CD14-positive monocyte (primary cell): ENCODE measurements around the gene GABBR2. TPM values are rescaled to one million over a fixed set of nuclear protein-coding genes. Genes with fewer than 3 reads are reported as not detected.
A peak's percentile ranks its signal among the peaks of the same experiment; 100 is the strongest.

ENCODE experiments used
- DNase-seq, 3 donors: peaks; one replicate each; pipeline ENCODE4 v3.0.0-alpha.2; 2011 to 2022
- H2AFZ ChIP-seq: 2 replicates; pipeline ENCODE4 v1.6.0; 2012; ENCODE audit warnings: mild to moderate bottlenecking, low read depth, low read length, inconsistent platforms; ENCODE audit not compliant: insufficient read depth, poor library complexity, severe bottlenecking
- H3K27ac ChIP-seq, 2 donors: 1 replicate in 1 of 2; 2 replicates in 1 of 2; pipeline ENCODE4 v1.5.1; 2012 to 2013; ENCODE audit warnings: low read length in 2 of 2, control low read depth in 1 of 2, inconsistent platforms in 1 of 2, low read depth in 1 of 2, mild to moderate bottlenecking in 1 of 2
- H3K27me3 ChIP-seq, 2 donors: one replicate each; pipeline versions ENCODE4 v1.6.0 to v1.6.1; 2011 to 2013; ENCODE audit warnings: low read length in 2 of 2; ENCODE audit not compliant: control insufficient read depth in 2 of 2, insufficient read depth in 2 of 2
- H3K36me3 ChIP-seq, 2 donors: replicated peaks in 1 of 2; 1 replicate in 1 of 2; 2 replicates in 1 of 2; pipeline versions ENCODE4 v1.5.1 to v1.6.1; 2012 to 2013; ENCODE audit warnings: low read length in 2 of 2, control low read depth in 1 of 2, inconsistent platforms in 1 of 2, mild to moderate bottlenecking in 1 of 2; ENCODE audit not compliant: insufficient read depth in 2 of 2, control insufficient read depth in 1 of 2
- H3K4me1 ChIP-seq, 2 donors: 1 replicate in 1 of 2; 2 replicates in 1 of 2; pipeline versions ENCODE4 v1.5.1 to v1.6.1; 2012 to 2013; ENCODE audit warnings: low read length in 2 of 2, control low read depth in 1 of 2, inconsistent platforms in 1 of 2, mild to moderate bottlenecking in 1 of 2, moderate library complexity in 1 of 2; ENCODE audit not compliant: insufficient read depth in 2 of 2, control insufficient read depth in 1 of 2
- H3K4me2 ChIP-seq: replicated peaks from 2 replicates; pipeline ENCODE3; 2012; ENCODE audit warnings: low read length, moderate library complexity, mild to moderate bottlenecking; ENCODE audit not compliant: poor library complexity, severe bottlenecking; ENCODE audit errors: extremely low read depth
- H3K4me3 ChIP-seq, 3 experiments: fragments of 200-600 bp in 1 of 3; sonication (generic) in 1 of 3; replicated peaks in 1 of 3; 1 replicate in 2 of 3; 2 replicates in 1 of 3; pipeline ENCODE4 v1.5.1; 2011 to 2013; ENCODE audit warnings: low read length in 3 of 3, mild to moderate bottlenecking in 3 of 3, control low read depth in 2 of 3, low read depth in 2 of 3, inconsistent platforms in 1 of 3, moderate library complexity in 1 of 3
- H3K79me2 ChIP-seq: 2 replicates; pipeline ENCODE4 v1.6.0; 2012; ENCODE audit warnings: mild to moderate bottlenecking, control low read depth, inconsistent platforms, low read length, moderate library complexity; ENCODE audit not compliant: insufficient read depth
- H3K9ac ChIP-seq: 2 replicates; pipeline ENCODE4 v1.6.0; 2017; ENCODE audit warnings: low read length, mild to moderate bottlenecking; ENCODE audit not compliant: insufficient read depth, poor library complexity, severe bottlenecking
- H3K9me3 ChIP-seq, 2 donors: replicated peaks in 1 of 2; 1 replicate in 1 of 2; 2 replicates in 1 of 2; pipeline versions ENCODE4 v1.5.1 to v1.6.1; 2012 to 2013; ENCODE audit warnings: low read length in 2 of 2, control low read depth in 1 of 2; ENCODE audit not compliant: control insufficient read depth in 1 of 2, insufficient read depth in 1 of 2
- H4K20me1 ChIP-seq: 2 replicates; pipeline ENCODE4 v1.6.0; 2012; ENCODE audit warnings: mild to moderate bottlenecking, low read length, control low read depth, moderate library complexity; ENCODE audit not compliant: insufficient read depth
- H3K27ac Mint-ChIP-seq, 7 donors: one replicate each; pipeline ENCODE4 v1.8.0; 2020; ENCODE audit warnings: mild to moderate bottlenecking in 7 of 7, mixed read lengths in 7 of 7, moderate library complexity in 6 of 7, inconsistent platforms in 2 of 7
- H3K27me3 Mint-ChIP-seq, 3 donors: one replicate each; pipeline ENCODE4 v1.8.0; 2021 to 2022; ENCODE audit warnings: low read depth in 3 of 3, mild to moderate bottlenecking in 3 of 3, mixed read lengths in 3 of 3, moderate library complexity in 3 of 3, inconsistent platforms in 1 of 3
- H3K36me3 Mint-ChIP-seq, 2 donors: one replicate each; pipeline ENCODE4 v1.8.0; 2020; ENCODE audit warnings: mixed read lengths in 2 of 2, inconsistent platforms in 1 of 2, mild to moderate bottlenecking in 1 of 2
- H3K4me1 Mint-ChIP-seq: one replicate; pipeline ENCODE4 v1.8.0; 2020; ENCODE audit warnings: mild to moderate bottlenecking, mixed read lengths
- H3K4me3 Mint-ChIP-seq, 2 donors: one replicate each; pipeline ENCODE4 v1.8.0; 2020; ENCODE audit warnings: mild to moderate bottlenecking in 2 of 2, mixed read lengths in 2 of 2, moderate library complexity in 1 of 2
- H3K9me3 Mint-ChIP-seq, 7 donors: one replicate each; pipeline ENCODE4 v1.8.0; 2020 to 2022; ENCODE audit warnings: mixed read lengths in 7 of 7, mild to moderate bottlenecking in 6 of 7, moderate library complexity in 6 of 7, inconsistent platforms in 2 of 7
- WGBS: methylation state at CpG from one replicate; pipeline ENCODE4 v1.1.5; 2013; ENCODE audit warnings: missing lambda C conversion rate; ENCODE audit not compliant: insufficient coverage; 5-methylcytosine and 5-hydroxymethylcytosine counted together
- intact Hi-C, 2 donors: fragments of 100-400 bp; cut with micrococcal nuclease; formaldehyde crosslinking; loops; one replicate each; pipeline versions ENCODE4 v1.15.0 to v1.15.1; 2023
- polyA plus RNA-seq, 3 donors: library from polyadenylated mRNA; depleted of rRNA in 1 of 3; unstranded in 2 of 3; stranded (reverse) in 1 of 3; fragments of 300-500 nt in 2 of 3; fragments of >200 nt in 1 of 3; fragmentation: Illumina TruSeq in 2 of 3; gene quantifications; 1 replicate in 2 of 3; 2 replicates in 1 of 3; pipeline ENCODE4 v1.2.3, GENCODE V29; 2012 to 2021
- TF ChIP-seq, protein P1 (sequence below): fragments of 200-600 bp; IDR thresholded peaks from one replicate; pipeline ENCODE4 v1.8.0; 2022; ENCODE audit warnings: antibody characterized with exemption, mild to moderate bottlenecking

The GABBR2 gene
- polyA plus RNA-seq, 3 donors, result not detected

- intact Hi-C loops, result no loop called here
- H3K27me3 Mint-ChIP-seq, result peaks cover 13 to 23% (median 21%) of the 10 kb centered on the region in 3 donors
- no peaks in the 10 kb centered on the region for H3K36me3 Mint-ChIP-seq
These were observed 427.5 kb downstream of the GABBR2 start for GRCh38 chr9:98281281-98281680.

DNA sequence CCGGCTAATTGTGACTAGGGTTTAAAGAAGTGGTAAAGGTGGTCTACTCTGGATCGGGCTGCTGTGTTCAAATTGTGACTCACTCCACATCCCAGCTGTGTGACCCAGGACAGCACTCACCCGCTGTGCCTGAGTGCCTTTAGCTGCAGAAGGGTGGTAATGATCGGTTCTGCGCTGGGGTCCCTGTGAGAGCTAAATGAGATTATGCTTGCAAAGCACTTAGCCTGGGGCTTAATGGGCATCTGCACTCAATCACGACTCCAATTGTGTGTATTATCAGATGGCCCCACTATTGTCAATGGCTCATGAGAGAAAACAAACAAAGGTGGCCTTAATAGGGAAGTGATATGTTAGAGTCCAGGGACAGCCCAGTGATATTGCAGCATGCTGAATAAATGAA is 428.2 kb downstream of the GABBR2 start:
- Histone ChIP-seq H2AFZ (no peak overlapping the region), H3K9me3 (no peaks in the 10 kb centered on the region), H3K79me2 (no peaks in the 10 kb centered on the region), H3K4me1 (no peaks in the 10 kb centered on the region), H3K27me3 (peaks cover 0 to 3% of the 10 kb centered on the region in 2 donors), H3K9ac (no peak overlapping the region), H3K27ac (no peak overlapping the region), H3K4me2 (no peak overlapping the region), H3K4me3 (no peak overlapping the region), H3K36me3 (no peaks in the 10 kb centered on the region), H4K20me1 (no peaks in the 10 kb centered on the region)
- no peaks in the 10 kb centered on the region for H3K36me3 Mint-ChIP-seq
- TF ChIP-seq, protein P1, sequence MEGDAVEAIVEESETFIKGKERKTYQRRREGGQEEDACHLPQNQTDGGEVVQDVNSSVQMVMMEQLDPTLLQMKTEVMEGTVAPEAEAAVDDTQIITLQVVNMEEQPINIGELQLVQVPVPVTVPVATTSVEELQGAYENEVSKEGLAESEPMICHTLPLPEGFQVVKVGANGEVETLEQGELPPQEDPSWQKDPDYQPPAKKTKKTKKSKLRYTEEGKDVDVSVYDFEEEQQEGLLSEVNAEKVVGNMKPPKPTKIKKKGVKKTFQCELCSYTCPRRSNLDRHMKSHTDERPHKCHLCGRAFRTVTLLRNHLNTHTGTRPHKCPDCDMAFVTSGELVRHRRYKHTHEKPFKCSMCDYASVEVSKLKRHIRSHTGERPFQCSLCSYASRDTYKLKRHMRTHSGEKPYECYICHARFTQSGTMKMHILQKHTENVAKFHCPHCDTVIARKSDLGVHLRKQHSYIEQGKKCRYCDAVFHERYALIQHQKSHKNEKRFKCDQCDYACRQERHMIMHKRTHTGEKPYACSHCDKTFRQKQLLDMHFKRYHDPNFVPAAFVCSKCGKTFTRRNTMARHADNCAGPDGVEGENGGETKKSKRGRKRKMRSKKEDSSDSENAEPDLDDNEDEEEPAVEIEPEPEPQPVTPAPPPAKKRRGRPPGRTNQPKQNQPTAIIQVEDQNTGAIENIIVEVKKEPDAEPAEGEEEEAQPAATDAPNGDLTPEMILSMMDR, result no peak
- no peak overlapping the region for H3K27ac Mint-ChIP-seq
- peaks cover 13 to 23% (median 23%) of the 10 kb centered on the region in 3 donors for H3K27me3 Mint-ChIP-seq
- WGBS, result 86% methylated on average over 4 of the region's 6 CpGs
- DNase-seq, result no peak
- intact Hi-C loops, result no loop called here
- H3K9me3 Mint-ChIP-seq, result peaks cover 0 to 6% (median 2%) of the 10 kb centered on the region in 7 donors
- H3K4me1 Mint-ChIP-seq, result peaks cover 4% of the 10 kb centered on the region
- no peak overlapping the region for H3K4me3 Mint-ChIP-seq

More at GRCh38 chr9:98281281-98281680, 427.5 kb downstream of the GABBR2 start:
- TF ChIP-seq, protein P1, result no peak
- H3K4me3 Mint-ChIP-seq, result peak overlapping the region in 1 of 2 donors; percentile 5
- H3K4me1 Mint-ChIP-seq, result peaks cover 4% of the 10 kb centered on the region
- no peak overlapping the region for H3K27ac Mint-ChIP-seq
- Histone ChIP-seq H4K20me1 (no peaks in the 10 kb centered on the region), H3K36me3 (no peaks in the 10 kb centered on the region), H2AFZ (no peak overlapping the region), H3K4me2 (no peak overlapping the region), H3K4me1 (no peaks in the 10 kb centered on the region), H3K79me2 (no peaks in the 10 kb centered on the region), H3K27me3 (peaks cover 0 to 2% of the 10 kb centered on the region in 2 donors), H3K27ac (no peak overlapping the region), H3K9ac (no peak overlapping the region), H3K9me3 (no peaks in the 10 kb centered on the region), H3K4me3 (no peak overlapping the region)
- WGBS, result 80% methylated on average over 1 of the region's 1 CpG
- H3K9me3 Mint-ChIP-seq, result peaks cover 0 to 6% (median 2%) of the 10 kb centered on the region in 7 donors
- DNase-seq, result no peak
